ENCODE measurements around the gene CXCR5. TPM values are rescaled to one million over a fixed set of nuclear protein-coding genes. Genes with fewer than 3 reads are reported as not detected.
A peak's percentile ranks its signal among the peaks of the same experiment; 100 is the strongest.

CXCR5 gene
- total and polyA plus RNA-seq, 4 donors: 0.06 to 0.92 TPM; not detected in 2

DNA sequence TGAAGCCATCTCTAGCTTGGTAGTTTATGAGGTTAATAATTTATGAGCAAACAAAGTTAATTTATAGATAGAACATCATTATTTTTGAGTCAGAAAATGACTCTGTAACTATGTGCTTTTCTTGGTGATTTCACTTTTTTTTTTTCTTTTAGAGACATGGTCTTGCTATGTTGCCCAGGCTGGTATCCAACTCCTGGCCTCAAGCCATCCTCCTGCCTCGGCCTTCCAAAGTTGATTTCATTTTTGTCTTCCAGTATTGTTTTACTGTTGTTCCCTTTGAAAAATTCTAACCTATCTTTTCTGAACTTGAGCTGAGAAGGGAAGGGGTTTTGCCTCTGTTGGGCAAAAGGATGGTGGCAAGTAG, 706 bp upstream of the CXCR5 start:
- no peak overlapping the region for H3K27ac ChIP-seq (ENCODE audit: low read depth in 1 of 2, low read length in 2 of 2)

DNA sequence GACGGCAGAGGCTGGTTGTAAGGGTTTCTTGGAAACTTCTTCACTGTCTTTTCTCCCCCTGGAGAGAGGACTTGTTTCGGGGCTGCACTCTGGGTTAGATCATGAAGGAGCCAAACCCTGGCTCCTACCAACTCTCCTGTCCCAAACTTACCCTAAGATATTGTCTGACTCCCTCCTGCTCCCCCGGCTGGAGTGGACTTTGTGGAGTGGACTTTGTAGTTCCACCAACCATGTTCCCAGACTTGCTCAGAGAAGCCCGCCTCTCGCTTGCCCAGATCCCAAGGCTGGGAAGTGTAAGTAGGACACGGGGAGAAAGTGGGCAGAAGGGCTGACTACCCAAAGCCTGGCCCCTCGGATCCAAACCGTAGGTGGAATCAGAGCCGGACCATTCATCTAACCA, 1.2 kb downstream of the CXCR5 start:
- TF ChIP-seq, protein P1, sequence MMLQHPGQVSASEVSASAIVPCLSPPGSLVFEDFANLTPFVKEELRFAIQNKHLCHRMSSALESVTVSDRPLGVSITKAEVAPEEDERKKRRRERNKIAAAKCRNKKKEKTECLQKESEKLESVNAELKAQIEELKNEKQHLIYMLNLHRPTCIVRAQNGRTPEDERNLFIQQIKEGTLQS (IDR thresholded peaks at IDR 0.05): no peak
- TF ChIP-seq EGR1 (IDR thresholded peaks at IDR 0.05; ENCODE audit: low read depth in 2 of 2): no peak
- TF ChIP-seq RAD21 (IDR thresholded peaks at IDR 0.05): no peak
- TF ChIP-seq NR2F2 (IDR thresholded peaks at IDR 0.05): no peak
- no peak for TF ChIP-seq JUND (IDR thresholded peaks at IDR 0.05)
- TF ChIP-seq SP1 (IDR thresholded peaks at IDR 0.05): peak; percentile 13
- TF ChIP-seq FOXA2 (IDR thresholded peaks at IDR 0.05): no peak
- TF ChIP-seq HNF4A (conservative IDR thresholded peaks at IDR 0.05): peak; percentile 60 to 70
- TF ChIP-seq RXRA (IDR thresholded peaks at IDR 0.05): no peak
- TF ChIP-seq, protein P2, sequence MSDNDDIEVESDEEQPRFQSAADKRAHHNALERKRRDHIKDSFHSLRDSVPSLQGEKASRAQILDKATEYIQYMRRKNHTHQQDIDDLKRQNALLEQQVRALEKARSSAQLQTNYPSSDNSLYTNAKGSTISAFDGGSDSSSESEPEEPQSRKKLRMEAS (IDR thresholded peaks at IDR 0.05): no peak
- no peaks in the 10 kb centered on the region for H3K9me3 ChIP-seq (ENCODE audit: control insufficient read depth in 4 of 4, low read length in 3 of 4)
- H3K4me3 ChIP-seq (ENCODE audit: low read depth in 1 of 3, low read length in 3 of 3): no peak overlapping the region
- no peaks in the 10 kb centered on the region for H3K36me3 ChIP-seq (ENCODE audit: control insufficient read depth in 4 of 4, insufficient read depth in 3 of 4, low read depth in 1 of 4, low read length in 3 of 4)
- H3K9ac ChIP-seq (ENCODE audit: low read depth in 1 of 2, low read length in 2 of 2): no peak overlapping the region
- no peak for DNase-seq (ENCODE audit: low spot score)
- H3K27me3 ChIP-seq (ENCODE audit: control insufficient read depth in 4 of 4, insufficient read depth in 4 of 4, low read length in 3 of 4): no peaks in the 10 kb centered on the region
- no peak overlapping the region for H3K27ac ChIP-seq (ENCODE audit: low read depth in 1 of 2, low read length in 2 of 2)
- H3K4me1 ChIP-seq (ENCODE audit: control insufficient read depth in 4 of 4, insufficient read depth in 4 of 4, low read length in 3 of 4): peaks cover 0 to 11% (median 2%) of the 10 kb centered on the region in 4 donors
- WGBS: 70% methylated on average over 9 of the region's 9 CpGs

More for the DNA sequence above, 706 bp upstream of the CXCR5 start:
- WGBS: 69% methylated on average over 1 of the region's 1 CpG
- no peak for DNase-seq (ENCODE audit: low spot score)
- no peak overlapping the region for H3K9ac ChIP-seq (ENCODE audit: low read depth in 1 of 2, low read length in 2 of 2)
- H3K4me3 ChIP-seq (ENCODE audit: low read depth in 1 of 3, low read length in 3 of 3): no peak overlapping the region
- no peaks in the 10 kb centered on the region for H3K36me3 ChIP-seq (ENCODE audit: control insufficient read depth in 4 of 4, insufficient read depth in 3 of 4, low read depth in 1 of 4, low read length in 3 of 4)
- peaks cover 0 to 3% (median 0%) of the 10 kb centered on the region in 4 donors for H3K4me1 ChIP-seq (ENCODE audit: control insufficient read depth in 4 of 4, insufficient read depth in 4 of 4, low read length in 3 of 4)
- H3K9me3 ChIP-seq (ENCODE audit: control insufficient read depth in 4 of 4, low read length in 3 of 4): no peaks in the 10 kb centered on the region
- no peaks in the 10 kb centered on the region for H3K27me3 ChIP-seq (ENCODE audit: control insufficient read depth in 4 of 4, insufficient read depth in 4 of 4, low read length in 3 of 4)
- no peak for TF ChIP-seq YY1 (IDR thresholded peaks at IDR 0.05)
- TF ChIP-seq, protein P2 (IDR thresholded peaks at IDR 0.05): no peak
- TF ChIP-seq, protein P3, sequence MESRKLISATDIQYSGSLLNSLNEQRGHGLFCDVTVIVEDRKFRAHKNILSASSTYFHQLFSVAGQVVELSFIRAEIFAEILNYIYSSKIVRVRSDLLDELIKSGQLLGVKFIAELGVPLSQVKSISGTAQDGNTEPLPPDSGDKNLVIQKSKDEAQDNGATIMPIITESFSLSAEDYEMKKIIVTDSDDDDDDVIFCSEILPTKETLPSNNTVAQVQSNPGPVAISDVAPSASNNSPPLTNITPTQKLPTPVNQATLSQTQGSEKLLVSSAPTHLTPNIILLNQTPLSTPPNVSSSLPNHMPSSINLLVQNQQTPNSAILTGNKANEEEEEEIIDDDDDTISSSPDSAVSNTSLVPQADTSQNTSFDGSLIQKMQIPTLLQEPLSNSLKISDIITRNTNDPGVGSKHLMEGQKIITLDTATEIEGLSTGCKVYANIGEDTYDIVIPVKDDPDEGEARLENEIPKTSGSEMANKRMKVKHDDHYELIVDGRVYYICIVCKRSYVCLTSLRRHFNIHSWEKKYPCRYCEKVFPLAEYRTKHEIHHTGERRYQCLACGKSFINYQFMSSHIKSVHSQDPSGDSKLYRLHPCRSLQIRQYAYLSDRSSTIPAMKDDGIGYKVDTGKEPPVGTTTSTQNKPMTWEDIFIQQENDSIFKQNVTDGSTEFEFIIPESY (IDR thresholded peaks at IDR 0.05): no peak
- TF ChIP-seq NR2F2 (IDR thresholded peaks at IDR 0.05): no peak
- TF ChIP-seq RAD21 (IDR thresholded peaks at IDR 0.05): no peak
- TF ChIP-seq, protein P4, sequence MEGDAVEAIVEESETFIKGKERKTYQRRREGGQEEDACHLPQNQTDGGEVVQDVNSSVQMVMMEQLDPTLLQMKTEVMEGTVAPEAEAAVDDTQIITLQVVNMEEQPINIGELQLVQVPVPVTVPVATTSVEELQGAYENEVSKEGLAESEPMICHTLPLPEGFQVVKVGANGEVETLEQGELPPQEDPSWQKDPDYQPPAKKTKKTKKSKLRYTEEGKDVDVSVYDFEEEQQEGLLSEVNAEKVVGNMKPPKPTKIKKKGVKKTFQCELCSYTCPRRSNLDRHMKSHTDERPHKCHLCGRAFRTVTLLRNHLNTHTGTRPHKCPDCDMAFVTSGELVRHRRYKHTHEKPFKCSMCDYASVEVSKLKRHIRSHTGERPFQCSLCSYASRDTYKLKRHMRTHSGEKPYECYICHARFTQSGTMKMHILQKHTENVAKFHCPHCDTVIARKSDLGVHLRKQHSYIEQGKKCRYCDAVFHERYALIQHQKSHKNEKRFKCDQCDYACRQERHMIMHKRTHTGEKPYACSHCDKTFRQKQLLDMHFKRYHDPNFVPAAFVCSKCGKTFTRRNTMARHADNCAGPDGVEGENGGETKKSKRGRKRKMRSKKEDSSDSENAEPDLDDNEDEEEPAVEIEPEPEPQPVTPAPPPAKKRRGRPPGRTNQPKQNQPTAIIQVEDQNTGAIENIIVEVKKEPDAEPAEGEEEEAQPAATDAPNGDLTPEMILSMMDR (IDR thresholded peaks at IDR 0.05; ENCODE audit: low read depth, low read length, missing input control): no peak
- no peak for TF ChIP-seq EGR1 (IDR thresholded peaks at IDR 0.05; ENCODE audit: low read depth in 2 of 2)

DNA sequence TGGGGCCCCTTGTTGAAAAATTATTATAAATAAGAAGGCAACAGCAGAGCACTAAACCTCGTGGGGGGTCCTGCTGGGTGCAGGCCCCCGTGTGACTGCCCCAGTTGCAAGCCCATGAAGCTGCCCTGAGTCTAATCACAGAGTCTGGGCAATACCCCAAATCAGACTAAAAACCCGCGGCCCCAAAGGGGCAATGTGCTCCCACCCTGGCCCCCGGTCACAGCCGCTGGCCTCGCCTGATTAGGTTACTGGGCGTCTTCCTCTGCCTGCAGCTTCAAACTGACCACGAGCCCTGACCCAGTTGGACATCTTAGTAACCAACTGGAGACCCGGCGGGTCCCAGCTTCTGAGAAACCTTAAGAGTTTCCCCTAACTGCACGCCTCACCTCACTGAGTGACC, 1.6 kb downstream of the CXCR5 start:
- no peak overlapping the region for H3K27ac ChIP-seq (ENCODE audit: low read depth in 1 of 2, low read length in 2 of 2)
- H3K27me3 ChIP-seq (ENCODE audit: control insufficient read depth in 4 of 4, insufficient read depth in 4 of 4, low read length in 3 of 4): no peaks in the 10 kb centered on the region
- H3K36me3 ChIP-seq (ENCODE audit: control insufficient read depth in 4 of 4, insufficient read depth in 3 of 4, low read depth in 1 of 4, low read length in 3 of 4): no peaks in the 10 kb centered on the region
- H3K4me1 ChIP-seq (ENCODE audit: control insufficient read depth in 4 of 4, insufficient read depth in 4 of 4, low read length in 3 of 4): peaks cover 0 to 14% (median 5%) of the 10 kb centered on the region in 4 donors
- no peak overlapping the region for H3K4me3 ChIP-seq (ENCODE audit: low read depth in 1 of 3, low read length in 3 of 3)
- no peaks in the 10 kb centered on the region for H3K9me3 ChIP-seq (ENCODE audit: control insufficient read depth in 4 of 4, low read length in 3 of 4)
- no peak overlapping the region for H3K9ac ChIP-seq (ENCODE audit: low read depth in 1 of 2, low read length in 2 of 2)
- 94% methylated on average over 12 of the region's 12 CpGs for WGBS
- no peak for DNase-seq (ENCODE audit: low spot score)
- TF ChIP-seq EGR1 (IDR thresholded peaks at IDR 0.05; ENCODE audit: low read depth in 2 of 2): no peak
- no peak for TF ChIP-seq RXRA (IDR thresholded peaks at IDR 0.05)
- no peak for TF ChIP-seq TAF1 (conservative IDR thresholded peaks at IDR 0.05)
- TF ChIP-seq, protein P4 (IDR thresholded peaks at IDR 0.05; ENCODE audit: low read depth, low read length, missing input control): no peak
- no peak for TF ChIP-seq RAD21 (IDR thresholded peaks at IDR 0.05)
- no peak for TF ChIP-seq FOXA2 (IDR thresholded peaks at IDR 0.05)
- TF ChIP-seq FOXA1 (IDR thresholded peaks at IDR 0.05): no peak
- no peak for TF ChIP-seq YY1 (IDR thresholded peaks at IDR 0.05)
- TF ChIP-seq, protein P5, sequence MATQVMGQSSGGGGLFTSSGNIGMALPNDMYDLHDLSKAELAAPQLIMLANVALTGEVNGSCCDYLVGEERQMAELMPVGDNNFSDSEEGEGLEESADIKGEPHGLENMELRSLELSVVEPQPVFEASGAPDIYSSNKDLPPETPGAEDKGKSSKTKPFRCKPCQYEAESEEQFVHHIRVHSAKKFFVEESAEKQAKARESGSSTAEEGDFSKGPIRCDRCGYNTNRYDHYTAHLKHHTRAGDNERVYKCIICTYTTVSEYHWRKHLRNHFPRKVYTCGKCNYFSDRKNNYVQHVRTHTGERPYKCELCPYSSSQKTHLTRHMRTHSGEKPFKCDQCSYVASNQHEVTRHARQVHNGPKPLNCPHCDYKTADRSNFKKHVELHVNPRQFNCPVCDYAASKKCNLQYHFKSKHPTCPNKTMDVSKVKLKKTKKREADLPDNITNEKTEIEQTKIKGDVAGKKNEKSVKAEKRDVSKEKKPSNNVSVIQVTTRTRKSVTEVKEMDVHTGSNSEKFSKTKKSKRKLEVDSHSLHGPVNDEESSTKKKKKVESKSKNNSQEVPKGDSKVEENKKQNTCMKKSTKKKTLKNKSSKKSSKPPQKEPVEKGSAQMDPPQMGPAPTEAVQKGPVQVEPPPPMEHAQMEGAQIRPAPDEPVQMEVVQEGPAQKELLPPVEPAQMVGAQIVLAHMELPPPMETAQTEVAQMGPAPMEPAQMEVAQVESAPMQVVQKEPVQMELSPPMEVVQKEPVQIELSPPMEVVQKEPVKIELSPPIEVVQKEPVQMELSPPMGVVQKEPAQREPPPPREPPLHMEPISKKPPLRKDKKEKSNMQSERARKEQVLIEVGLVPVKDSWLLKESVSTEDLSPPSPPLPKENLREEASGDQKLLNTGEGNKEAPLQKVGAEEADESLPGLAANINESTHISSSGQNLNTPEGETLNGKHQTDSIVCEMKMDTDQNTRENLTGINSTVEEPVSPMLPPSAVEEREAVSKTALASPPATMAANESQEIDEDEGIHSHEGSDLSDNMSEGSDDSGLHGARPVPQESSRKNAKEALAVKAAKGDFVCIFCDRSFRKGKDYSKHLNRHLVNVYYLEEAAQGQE (IDR thresholded peaks at IDR 0.05): no peak
- no peak for TF ChIP-seq SP1 (IDR thresholded peaks at IDR 0.05)

Measured in liver (tissue), 9 donors.